Uterus (tissue), 2 donors: ENCODE measurements around the gene GATAD2A.

Experiments used
- POLR2A ChIP-seq, 2 donors: fragments of 450-650 bp; IDR thresholded peaks; one replicate each; pipeline ENCODE4 v1.6.1; 2016; ENCODE audit warnings: antibody characterized with exemption in 2 of 2, mild to moderate bottlenecking in 1 of 2, moderate library complexity in 1 of 2
- TF ChIP-seq, protein P1 (sequence below), 4 experiments: fragments of 200-600 bp in 2 of 4; fragments of 450-650 bp in 2 of 4; sonication (generic) in 2 of 4; IDR thresholded peaks; one replicate each; pipeline ENCODE4 v1.5.1; 2016 to 2019; ENCODE audit warnings: antibody characterized with exemption in 4 of 4, mild to moderate bottlenecking in 2 of 4, moderate library complexity in 1 of 4

DNA sequence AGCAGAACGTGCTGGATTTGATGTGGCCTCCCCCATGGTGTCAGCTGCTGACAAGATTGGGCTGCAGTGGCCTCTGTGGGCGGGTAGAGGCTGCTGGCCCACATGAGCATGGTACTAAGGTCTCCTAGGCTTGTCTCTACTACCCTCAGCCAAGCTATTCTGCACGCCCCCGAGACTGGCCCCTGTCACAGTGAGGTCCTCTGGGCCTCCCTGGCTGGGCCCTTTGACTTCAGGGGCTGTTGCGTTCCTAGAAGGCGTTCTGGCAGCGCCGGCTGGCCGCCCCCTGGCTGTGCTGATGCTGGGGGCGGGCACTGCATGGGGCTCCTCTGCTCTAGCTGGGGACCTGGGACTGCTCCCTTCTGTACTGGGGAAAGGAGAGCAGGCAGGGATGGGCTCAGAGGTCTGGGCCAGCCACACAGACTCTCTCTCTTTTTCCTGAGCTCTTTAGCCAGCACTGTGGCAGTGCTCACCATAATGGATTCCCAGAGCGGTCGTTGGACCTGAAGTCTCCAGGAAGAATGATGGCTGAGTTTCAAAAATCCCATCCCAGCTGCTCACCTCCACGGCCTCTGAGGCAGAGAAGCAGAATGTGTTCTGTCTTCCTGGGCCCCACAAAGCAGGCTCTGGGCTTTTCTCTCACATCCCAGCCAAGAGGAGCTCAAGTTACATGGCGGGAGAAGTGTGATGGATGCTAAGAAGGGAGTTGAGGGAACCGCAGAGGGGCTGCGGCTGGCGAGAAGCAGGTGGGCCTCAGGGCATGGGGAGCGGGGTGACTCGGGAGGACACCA lies 77.5 kb downstream of the GATAD2A start:
- TF ChIP-seq, protein P1, sequence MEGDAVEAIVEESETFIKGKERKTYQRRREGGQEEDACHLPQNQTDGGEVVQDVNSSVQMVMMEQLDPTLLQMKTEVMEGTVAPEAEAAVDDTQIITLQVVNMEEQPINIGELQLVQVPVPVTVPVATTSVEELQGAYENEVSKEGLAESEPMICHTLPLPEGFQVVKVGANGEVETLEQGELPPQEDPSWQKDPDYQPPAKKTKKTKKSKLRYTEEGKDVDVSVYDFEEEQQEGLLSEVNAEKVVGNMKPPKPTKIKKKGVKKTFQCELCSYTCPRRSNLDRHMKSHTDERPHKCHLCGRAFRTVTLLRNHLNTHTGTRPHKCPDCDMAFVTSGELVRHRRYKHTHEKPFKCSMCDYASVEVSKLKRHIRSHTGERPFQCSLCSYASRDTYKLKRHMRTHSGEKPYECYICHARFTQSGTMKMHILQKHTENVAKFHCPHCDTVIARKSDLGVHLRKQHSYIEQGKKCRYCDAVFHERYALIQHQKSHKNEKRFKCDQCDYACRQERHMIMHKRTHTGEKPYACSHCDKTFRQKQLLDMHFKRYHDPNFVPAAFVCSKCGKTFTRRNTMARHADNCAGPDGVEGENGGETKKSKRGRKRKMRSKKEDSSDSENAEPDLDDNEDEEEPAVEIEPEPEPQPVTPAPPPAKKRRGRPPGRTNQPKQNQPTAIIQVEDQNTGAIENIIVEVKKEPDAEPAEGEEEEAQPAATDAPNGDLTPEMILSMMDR (IDR thresholded peaks at IDR 0.05): no peak
- TF ChIP-seq POLR2A (IDR thresholded peaks at IDR 0.05): no peak
